HUES48 (cell line): ENCODE data around the gene FBN1.
A peak's percentile ranks its signal among the peaks of the same experiment; 100 is the strongest.

Source experiments
- H3K27ac ChIP-seq: one replicate; pipeline ENCODE4 v1.7.0; 2013; ENCODE audit warnings: low read depth, low read length, inconsistent platforms
- H3K27me3 ChIP-seq: 2 replicates; pipeline ENCODE4 v1.6.1; 2013; ENCODE audit warnings: mild to moderate bottlenecking, low read length; ENCODE audit not compliant: control insufficient read depth, insufficient read depth
- H3K36me3 ChIP-seq: 2 replicates; pipeline ENCODE4 v1.6.1; 2013; ENCODE audit warnings: low read length; ENCODE audit not compliant: control insufficient read depth, insufficient read depth
- H3K4me1 ChIP-seq: 2 replicates; pipeline ENCODE4 v1.6.1; 2013; ENCODE audit warnings: mild to moderate bottlenecking, low read length; ENCODE audit not compliant: control insufficient read depth, insufficient read depth
- H3K4me3 ChIP-seq: 2 replicates; pipeline ENCODE4 v1.5.1; 2013; ENCODE audit warnings: mild to moderate bottlenecking, low read depth, low read length
- H3K9ac ChIP-seq: 2 replicates; pipeline ENCODE4 v1.6.1; 2013; ENCODE audit warnings: mild to moderate bottlenecking, low read depth, low read length, moderate library complexity
- H3K9me3 ChIP-seq: 2 replicates; pipeline ENCODE4 v1.6.1; 2013; ENCODE audit warnings: low read length; ENCODE audit not compliant: control insufficient read depth, insufficient read depth

FBN1 gene

DNA sequence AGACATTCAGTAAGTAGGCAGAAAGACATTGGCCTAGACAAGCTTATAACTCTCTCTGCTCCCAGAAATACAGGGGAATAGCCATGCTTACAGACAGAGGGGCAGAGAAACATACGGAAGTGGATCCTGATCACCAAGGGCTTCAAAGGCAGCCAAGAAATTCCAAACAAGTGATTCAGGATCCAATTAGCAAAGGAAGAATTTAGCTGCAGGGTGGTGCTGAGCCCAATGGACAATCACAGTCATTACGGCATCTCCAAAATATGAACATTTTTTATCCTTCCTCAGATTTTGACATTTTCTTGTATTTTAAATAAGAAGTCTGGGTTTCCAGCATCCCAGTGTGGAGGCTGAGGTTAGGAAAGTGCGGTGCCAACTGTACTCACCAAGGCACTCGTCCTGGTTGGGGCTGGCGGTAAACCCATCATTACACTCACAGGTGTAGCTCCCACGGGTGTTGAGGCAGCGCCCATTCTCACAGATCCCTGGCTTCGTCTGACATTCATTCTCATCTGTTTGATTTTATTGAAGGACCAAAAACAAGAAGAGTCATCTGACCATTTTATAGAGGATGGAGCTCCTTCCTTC is 217.5 kb downstream of the FBN1 start:
- Histone ChIP-seq H3K4me3 (no peak overlapping the region), H3K4me1 (no peaks in the 10 kb centered on the region), H3K27ac (no peak overlapping the region), H3K9me3 (no peaks in the 10 kb centered on the region), H3K36me3 (no peaks in the 10 kb centered on the region), H3K9ac (no peak overlapping the region), H3K27me3 (no peaks in the 10 kb centered on the region)

DNA sequence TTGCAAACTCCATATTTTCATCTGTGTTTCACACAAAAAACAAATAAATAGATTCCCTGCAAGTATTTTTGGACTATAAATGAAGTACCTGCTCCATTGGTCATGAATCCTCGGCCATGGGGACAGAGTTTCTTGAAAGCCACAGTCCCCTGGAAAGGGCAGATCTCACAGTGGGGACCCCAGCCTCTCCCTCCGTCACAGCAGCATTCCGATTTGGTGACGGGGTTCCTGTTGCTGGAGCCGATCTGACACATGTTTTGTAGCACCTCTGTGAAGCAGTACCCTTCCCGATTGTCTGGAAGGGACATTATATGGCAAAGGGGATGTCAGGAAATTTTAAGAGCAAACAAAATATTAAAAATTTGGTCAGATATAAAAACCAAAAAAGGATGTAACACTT is 218.0 kb downstream of the FBN1 start:
- H3K9me3 ChIP-seq, result no peaks in the 10 kb centered on the region
- H3K36me3 ChIP-seq, result no peaks in the 10 kb centered on the region
- no peak overlapping the region for H3K9ac ChIP-seq
- H3K27me3 ChIP-seq, result no peaks in the 10 kb centered on the region
- H3K4me1 ChIP-seq, result 0 out of 2 replicates have a peak, but pooled peaks cover under 1% of the 10 kb centered on the region
- no peak overlapping the region for H3K4me3 ChIP-seq
- no peak overlapping the region for H3K27ac ChIP-seq

DNA sequence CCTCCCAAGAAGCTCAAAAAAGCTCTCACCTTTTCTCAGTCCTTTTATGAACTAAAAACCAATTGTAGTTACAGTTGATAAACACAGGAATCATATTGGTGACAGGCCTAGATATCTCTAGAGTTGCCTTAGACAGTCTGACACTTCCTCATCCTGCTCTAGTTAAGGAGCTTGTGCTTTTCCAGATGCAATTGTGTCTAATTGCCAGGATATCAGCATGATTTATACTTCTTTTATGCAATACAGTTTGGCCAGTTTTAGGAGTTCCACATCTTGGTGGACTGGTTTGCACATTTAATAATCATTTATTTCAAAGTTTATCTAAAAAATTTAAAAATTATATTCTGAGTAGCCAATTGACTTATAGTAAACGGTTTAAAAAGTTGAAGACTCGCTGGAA is 218.6 kb downstream of the FBN1 start:
- no peak overlapping the region for H3K27ac ChIP-seq
- H3K9ac ChIP-seq, result no peak overlapping the region
- H3K27me3 ChIP-seq, result no peaks in the 10 kb centered on the region
- H3K4me3 ChIP-seq, result no peak overlapping the region
- no peaks in the 10 kb centered on the region for H3K36me3 ChIP-seq
- no peaks in the 10 kb centered on the region for H3K9me3 ChIP-seq
- peaks cover 6% of the 10 kb centered on the region for H3K4me1 ChIP-seq

DNA sequence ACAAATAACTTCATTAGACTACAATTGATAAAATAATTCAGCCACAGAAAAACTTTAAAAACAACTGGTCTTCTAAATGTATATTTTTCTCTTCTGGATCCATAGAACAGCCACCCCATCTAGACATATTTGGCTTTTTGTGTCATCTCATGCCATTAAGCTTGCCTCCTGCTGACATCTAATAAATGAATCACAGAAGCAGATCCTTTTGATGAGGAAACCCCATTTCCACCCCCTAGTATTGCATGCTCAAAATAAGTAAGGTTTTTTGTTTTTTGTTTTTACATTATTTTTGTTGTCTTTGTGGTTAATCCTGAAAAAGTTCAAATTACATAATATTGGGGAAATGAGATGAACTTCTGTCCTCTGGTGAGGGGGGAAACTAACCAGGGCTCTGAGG is 219.5 kb downstream of the FBN1 start:
- Histone ChIP-seq H3K9me3 (no peaks in the 10 kb centered on the region), H3K27ac (no peak overlapping the region), H3K27me3 (no peaks in the 10 kb centered on the region), H3K9ac (no peak overlapping the region), H3K4me3 (no peak overlapping the region), H3K4me1 (peaks cover 13% of the 10 kb centered on the region), H3K36me3 (no peaks in the 10 kb centered on the region)

DNA sequence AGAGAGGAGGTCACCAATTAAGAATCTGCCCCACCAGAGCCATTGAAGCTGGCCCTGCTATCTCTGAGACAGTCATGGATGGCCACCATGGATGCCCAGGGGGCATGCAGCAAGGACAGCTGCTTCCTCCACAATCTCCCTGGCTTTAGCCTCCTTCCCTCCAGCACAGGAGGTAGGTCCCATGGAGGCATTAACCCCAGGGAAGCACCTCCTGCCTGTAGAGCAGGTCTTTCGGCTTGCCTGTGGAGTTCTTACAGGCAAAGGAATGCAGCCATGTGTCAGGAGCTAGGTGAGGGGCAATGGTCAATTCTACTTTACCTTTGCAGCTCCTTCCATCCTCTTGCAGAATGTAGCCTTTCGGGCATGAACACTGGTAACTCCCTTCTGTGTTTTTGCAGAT is 220.5 kb downstream of the FBN1 start:
- Histone ChIP-seq H3K9me3 (no peaks in the 10 kb centered on the region), H3K27me3 (no peaks in the 10 kb centered on the region), H3K4me3 (no peak overlapping the region), H3K4me1 (peaks cover 13% of the 10 kb centered on the region), H3K36me3 (no peaks in the 10 kb centered on the region), H3K27ac (no peak overlapping the region), H3K9ac (no peak overlapping the region)

DNA sequence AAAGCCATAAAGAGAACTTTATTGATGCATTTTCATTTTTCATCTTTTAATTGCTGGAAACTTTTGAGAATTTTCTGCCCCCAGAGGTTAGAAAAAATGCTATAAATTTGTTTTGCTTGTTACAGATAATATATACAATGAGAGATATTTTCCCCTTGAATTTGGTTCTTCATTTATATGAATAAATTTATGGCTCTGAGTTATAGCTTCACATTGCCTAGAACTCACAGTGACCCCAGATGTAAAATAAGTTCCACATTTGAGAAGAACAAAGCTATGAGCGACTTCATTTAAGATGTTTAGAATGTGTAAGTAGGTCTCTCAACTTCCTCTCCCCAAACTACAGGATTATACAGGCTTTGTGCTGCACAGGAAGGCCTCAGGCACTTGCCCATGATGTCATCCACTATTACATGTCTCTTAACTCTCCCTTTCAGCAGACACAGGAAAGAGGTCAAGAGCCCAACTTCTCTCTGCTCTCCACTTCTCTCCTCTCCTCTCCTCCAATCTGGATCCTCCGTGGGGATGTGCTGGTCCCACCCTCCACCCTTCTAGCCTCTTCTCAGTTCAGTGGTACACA is 221.5 kb downstream of the FBN1 start:
- H3K27ac ChIP-seq, result no peak overlapping the region
- no peaks in the 10 kb centered on the region for H3K9me3 ChIP-seq
- no peak overlapping the region for H3K9ac ChIP-seq
- H3K4me3 ChIP-seq, result no peak overlapping the region
- H3K36me3 ChIP-seq, result no peaks in the 10 kb centered on the region
- no peaks in the 10 kb centered on the region for H3K27me3 ChIP-seq
- H3K4me1 ChIP-seq, result peaks cover 13% of the 10 kb centered on the region

DNA sequence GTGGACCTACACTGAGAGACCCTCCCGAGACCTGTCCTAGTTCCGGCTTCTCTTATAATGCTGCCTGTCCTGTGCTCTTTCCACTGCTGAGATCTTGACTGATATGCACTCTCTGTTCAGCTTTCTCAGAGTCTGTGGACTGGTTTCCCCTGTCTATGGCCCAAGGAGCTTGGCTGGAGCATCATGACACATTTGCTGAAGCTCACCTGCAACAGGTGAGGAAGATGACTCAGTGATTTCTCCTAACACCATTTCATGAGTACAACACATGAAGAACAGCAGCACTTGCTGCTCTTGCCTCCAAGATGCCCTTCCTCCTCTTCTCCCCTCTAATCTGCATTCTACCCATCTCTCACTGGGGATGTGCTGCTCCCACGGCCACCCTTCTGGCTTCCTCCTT is 222.2 kb downstream of the FBN1 start:
- no peaks in the 10 kb centered on the region for H3K9me3 ChIP-seq
- H3K4me1 ChIP-seq, result peaks cover 13% of the 10 kb centered on the region
- no peak overlapping the region for H3K27ac ChIP-seq
- no peaks in the 10 kb centered on the region for H3K36me3 ChIP-seq
- no peak overlapping the region for H3K4me3 ChIP-seq
- no peaks in the 10 kb centered on the region for H3K27me3 ChIP-seq
- no peak overlapping the region for H3K9ac ChIP-seq

DNA sequence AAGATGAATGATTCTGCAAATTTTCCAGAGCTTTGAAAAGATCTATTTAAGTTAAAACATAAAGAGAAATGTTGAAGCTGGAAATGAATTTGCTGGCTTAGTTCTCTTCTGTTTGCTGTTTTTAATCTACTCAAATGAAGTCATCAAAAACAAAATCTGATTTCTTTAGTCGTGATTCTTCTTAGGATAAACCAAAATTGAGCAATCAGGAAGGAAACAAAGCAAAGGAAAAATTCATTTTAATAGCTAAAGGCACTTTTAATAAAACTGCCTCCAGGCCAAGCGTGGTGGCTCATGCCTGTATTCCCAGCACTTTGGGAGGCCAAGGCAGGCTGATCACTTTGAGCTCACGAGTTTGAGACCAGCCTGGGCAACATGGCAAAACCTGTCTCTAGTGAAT is 223.1 kb downstream of the FBN1 start:
- H3K4me3 ChIP-seq, result no peak overlapping the region
- no peaks in the 10 kb centered on the region for H3K36me3 ChIP-seq
- peaks cover 13% of the 10 kb centered on the region for H3K4me1 ChIP-seq
- no peak overlapping the region for H3K9ac ChIP-seq
- no peaks in the 10 kb centered on the region for H3K27me3 ChIP-seq
- H3K27ac ChIP-seq, result peak overlapping the region; percentile 12
- H3K9me3 ChIP-seq, result no peaks in the 10 kb centered on the region

DNA sequence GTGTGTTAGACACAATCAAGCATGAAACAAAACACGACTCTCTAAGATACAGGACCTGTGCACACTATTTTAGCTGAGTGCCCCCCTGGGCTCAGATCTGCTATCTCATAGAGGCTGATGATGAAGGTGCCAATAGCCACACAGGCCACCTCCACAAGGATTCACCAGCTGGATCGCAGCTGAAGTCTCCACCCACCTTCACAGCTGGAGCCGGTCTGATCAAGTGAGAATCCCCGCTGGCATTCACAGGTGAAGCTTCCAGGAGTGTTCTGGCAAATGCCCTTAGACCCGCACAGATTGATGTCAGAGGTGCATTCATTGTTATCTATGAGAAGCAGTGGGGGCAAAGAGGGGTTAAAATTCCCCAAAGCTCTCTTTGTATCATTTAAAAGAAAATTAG is 224.1 kb downstream of the FBN1 start:
- Histone ChIP-seq H3K9me3 (no peaks in the 10 kb centered on the region), H3K4me1 (peaks cover 13% of the 10 kb centered on the region), H3K27me3 (no peaks in the 10 kb centered on the region), H3K36me3 (no peaks in the 10 kb centered on the region), H3K4me3 (no peak overlapping the region), H3K27ac (no peak overlapping the region), H3K9ac (no peak overlapping the region)

DNA sequence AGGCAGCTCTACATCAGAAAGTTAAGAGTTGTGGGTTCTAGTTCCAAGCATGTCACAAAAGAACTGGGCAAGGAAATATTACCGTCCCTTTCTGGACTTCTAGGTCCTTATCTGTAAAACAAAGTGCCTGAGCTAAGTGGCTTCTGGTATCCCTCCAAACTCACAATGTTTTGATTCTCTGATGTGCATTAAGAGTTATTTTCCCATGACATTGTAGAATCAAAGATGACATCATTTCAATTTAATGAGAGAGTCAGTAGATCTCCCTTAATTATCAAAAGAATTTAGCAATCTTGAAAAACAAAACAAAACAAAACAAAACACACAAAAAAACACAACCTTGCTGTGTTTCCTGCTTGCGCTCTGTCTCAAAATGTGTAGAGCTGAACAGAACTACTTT is 225.6 kb downstream of the FBN1 start:
- Histone ChIP-seq H3K4me3 (no peak overlapping the region), H3K36me3 (no peaks in the 10 kb centered on the region)

DNA sequence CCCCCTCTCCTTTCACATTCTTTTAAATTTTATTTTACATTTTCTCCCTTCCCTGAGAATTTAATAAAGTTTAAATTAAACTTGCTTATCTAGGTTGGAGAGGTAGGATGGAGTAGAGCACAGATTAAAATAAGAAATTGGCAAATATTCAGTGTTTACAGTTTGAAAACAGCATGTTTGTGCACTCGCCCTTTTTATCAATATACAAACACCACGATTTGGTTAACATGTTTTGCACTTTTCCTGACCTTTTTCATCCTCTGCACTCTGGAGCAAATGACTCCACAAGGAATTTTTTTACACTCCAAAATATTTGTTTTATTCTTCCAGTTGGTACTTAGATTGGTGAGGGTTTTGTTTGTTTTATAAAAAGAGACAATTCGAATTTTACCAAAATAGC is 227.2 kb downstream of the FBN1 start:
- no peaks in the 10 kb centered on the region for H3K27me3 ChIP-seq
- no peaks in the 10 kb centered on the region for H3K9me3 ChIP-seq
- no peaks in the 10 kb centered on the region for H3K36me3 ChIP-seq
- peaks cover 13% of the 10 kb centered on the region for H3K4me1 ChIP-seq
- H3K27ac ChIP-seq, result no peak overlapping the region
- no peak overlapping the region for H3K4me3 ChIP-seq
- H3K9ac ChIP-seq, result no peak overlapping the region

More for the DNA sequence above, 225.6 kb downstream of the FBN1 start:
- Histone ChIP-seq H3K27ac (no peak overlapping the region), H3K9me3 (no peaks in the 10 kb centered on the region), H3K4me1 (peaks cover 13% of the 10 kb centered on the region), H3K9ac (no peak overlapping the region), H3K27me3 (no peaks in the 10 kb centered on the region)
